GM21619 (cell line): ENCODE results near the gene LYSMD2.
"Not testable (repeated sequence)": the region's sequence is repeated elsewhere in the genome, so short reads cannot be mapped to it uniquely, and the experiment has no call there.

Experiments used
- ATAC-seq: cut with Tn5 transposase; IDR thresholded peaks from one replicate; pipeline ENCODE4 v1.9.1; 2021; ENCODE audit not compliant: unreplicated experiment

Gene LYSMD2

DNA sequence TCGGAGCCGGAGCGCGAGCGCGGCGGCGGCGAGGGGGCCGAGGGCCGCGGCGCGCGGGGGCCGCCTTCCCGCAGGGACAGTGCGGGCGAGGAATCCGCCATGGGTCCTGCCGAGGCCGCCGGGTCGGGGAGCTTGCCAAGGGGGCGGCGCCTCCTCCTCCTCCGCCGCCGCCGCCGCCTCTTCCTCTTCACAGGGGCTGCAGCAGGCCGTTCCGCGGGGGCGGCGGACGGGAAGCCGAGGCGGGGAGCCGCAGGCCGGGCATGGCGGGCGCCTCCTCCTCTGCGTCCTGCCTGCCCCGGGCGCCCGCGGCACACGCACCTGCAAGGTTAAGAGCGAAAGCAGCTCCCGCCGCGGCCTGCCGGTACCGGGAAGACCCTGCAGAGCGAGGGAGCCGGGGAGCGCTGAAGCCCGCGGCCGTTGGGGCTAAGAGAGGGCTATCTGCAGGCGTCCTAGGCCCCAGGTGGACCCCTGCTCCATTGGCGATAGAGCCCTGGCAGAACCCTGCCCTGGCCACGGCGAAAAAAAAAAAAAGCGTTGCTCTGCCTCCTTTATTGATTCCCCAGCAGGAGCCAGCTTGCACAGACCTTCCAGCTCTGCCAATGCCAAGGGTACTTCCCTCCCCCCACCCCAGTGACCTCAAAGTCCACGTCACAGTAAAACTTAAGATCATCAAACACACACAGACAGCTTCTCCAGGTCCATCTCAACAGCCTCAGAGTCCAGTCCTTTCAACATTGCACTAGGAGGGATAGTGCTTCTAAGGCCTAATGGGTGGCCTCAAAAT lies at the start of gene LYSMD2:
TSS of gene LYSMD2 (minus strand) at position 134 of the 784 bp plus-strand sequence. CDS start at position 101, 33 bp downstream.
- ATAC-seq: peak; percentile 38

DNA sequence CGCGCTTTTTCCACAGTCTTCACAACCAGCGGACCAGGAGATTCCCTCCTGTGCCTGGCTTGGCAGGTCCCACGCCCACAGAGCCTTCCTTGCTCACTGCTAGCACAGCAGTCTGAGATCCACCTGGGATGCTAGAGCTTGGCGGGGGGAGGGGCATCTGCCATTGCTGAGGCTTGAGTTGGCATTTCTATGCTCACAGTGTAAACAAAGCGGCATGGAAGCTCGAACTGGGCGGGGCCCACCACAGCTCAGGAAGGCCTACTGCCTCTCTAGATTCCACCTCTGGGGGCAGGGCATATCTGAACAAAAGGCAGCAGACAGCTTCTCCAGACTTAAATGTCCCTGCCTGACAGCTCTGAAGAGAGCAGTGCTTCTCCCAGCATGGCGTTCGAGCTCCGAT lies 49.7 kb upstream of the LYSMD2 start:
- ATAC-seq: not testable (repeated sequence)

DNA sequence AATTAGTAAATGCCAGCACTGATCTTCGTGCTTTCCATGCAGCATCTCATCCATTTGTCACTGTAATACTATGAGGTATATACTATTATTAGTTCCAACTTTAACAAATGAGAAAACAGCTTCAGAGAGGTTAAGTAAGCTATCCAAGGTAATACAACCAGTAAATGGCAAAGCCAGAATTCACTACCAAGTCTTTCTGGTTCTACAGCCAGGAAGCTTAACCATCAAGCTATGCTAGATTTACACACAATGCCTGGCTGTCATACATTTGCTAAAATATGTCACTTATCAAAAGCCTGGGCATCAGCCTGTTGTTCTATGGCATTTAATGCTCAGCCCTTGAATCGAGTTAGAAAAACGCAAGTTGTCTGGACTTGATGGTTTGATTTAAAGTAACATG lies 46.5 kb upstream of the LYSMD2 start:
- no peak for ATAC-seq

DNA sequence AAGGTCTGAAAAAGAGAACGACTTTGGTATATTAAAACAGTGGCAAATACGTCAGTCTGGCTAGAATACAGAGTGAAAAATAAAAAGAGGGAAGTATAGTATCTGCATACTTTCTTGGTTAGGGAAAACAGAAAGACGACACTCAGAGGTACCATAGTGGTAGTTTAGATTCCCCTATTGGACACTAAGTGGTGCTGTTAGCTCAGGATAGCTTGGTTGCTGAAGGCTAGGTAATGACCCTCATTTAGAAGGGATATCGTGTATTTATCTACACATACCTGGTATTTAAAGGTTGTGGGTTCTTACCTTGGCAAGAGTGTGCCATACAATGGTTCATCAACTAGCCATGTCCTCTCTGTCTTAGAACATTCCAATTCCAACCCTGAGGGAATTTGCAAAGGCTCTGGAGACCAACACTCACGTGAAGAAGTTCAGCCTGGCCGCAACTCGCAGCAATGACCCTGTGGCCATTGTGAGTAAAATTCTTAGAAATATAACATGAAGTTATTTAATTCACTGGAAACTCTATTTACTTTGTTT lies 45.0 kb upstream of the LYSMD2 start:
- no peak for ATAC-seq

- no peak for ATAC-seq
These were observed 44.1 kb upstream of the LYSMD2 start for GRCh38 chr15:51781506-51781905.

DNA sequence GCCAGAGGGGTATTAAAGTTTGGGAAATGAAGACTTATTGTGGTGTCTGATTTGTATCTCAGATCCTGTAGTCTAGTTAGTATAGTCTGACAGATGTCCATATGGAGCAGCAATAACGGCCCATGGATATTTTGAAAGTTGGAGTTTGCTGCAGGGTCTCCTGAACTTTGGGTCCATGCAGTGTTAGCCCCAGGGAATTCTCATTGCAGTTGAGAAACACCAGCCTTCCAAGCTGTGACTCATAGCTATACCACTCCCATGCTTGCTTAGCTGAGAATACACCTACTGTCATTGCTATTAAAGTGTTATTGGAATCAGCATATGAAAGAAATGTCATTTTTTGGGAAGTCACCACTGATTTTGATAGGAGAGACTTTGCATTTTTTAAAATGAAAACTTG lies 43.2 kb upstream of the LYSMD2 start:
- ATAC-seq: no peak

DNA sequence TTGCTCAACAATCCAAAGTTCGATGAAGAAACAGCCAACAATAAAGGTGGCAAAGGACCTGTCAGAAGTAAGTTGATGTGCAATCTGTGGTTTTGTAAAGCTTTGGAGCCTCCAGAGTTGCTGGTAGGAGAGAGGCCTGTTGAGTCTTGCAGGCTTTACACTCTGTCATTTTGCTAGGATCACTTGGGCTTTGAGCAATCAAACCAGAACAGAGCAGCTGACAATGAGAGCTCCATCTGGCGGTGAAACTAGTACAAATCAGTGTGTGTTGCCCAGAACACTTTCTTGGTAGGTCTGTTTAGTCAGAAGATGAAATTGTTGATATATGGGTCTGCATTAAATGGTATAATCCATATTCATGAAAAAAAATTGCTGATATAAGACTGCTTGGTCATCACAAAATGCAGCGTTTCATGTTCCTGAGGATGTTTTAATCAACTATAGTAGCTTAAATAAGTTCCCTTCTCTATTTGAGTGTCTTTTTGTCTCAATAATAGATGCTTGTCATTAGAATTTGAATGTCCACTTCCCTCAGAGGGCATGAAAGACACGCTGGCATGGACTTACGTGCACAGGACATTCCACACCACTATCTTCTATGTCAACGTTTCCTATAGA lies 39.6 kb upstream of the LYSMD2 start:
- ATAC-seq: peak; percentile 71

DNA sequence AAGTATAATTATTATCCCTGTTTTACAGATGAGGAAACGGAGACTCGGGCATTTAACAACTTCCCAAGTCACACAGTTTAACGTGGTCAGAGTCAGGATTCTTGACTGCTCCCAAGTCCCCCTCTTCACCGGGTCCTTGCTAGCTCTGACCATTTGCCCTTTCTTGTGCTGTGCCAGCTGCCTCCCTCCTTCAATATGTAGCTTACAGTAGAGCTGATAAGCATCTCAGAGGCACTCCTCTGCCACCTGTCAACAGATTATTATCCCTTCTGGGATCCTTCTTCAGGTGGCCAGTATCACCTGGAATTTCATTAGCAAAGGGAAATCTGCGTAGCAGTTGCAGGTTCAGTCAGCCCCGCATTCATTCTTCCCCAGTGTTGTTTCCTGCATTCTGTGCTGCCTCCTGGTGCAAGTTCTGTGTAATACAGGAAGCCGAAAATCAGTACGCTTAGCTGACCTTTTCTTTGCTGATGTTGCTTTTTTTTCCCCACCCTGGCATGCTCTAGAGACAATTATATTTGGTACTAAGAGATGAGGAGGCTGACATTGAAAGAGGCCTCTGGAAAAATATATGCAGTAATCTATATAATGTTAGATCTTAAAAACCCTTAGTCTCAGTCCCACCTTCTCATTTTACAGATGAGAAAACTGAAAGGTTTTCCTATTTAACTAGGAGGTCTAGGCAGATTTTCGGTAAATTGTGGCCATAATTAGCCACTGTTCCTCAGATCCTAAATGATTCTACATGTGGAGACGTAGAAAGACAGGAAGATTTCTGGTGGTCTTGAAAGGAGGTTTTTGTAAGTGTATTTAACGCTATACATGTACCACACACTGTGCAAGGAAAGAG lies 38.7 kb upstream of the LYSMD2 start:
- ATAC-seq: peak; percentile 71

- no peak for ATAC-seq
These were observed 37.5 kb upstream of the LYSMD2 start for GRCh38 chr15:51774916-51775315.

DNA sequence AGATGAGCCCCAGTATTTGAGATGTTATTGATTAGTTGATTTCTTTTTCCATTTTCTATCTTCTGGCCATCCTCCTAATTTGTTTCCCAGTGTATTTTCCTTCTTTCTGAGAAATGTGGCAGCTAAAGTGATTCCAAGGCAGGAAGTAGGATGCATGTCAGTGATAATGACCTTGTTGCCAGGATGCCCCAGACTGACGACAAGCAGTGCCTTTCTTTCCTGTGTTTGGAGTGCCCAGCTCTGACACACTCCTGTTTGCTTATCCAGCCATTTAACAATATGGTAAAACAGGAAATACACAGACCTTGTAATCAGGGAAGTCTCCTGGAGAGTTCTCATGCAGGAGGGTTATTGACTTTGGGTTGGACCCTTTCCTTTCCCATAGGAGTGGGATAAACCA lies 34.3 kb upstream of the LYSMD2 start:
- ATAC-seq: no peak

DNA sequence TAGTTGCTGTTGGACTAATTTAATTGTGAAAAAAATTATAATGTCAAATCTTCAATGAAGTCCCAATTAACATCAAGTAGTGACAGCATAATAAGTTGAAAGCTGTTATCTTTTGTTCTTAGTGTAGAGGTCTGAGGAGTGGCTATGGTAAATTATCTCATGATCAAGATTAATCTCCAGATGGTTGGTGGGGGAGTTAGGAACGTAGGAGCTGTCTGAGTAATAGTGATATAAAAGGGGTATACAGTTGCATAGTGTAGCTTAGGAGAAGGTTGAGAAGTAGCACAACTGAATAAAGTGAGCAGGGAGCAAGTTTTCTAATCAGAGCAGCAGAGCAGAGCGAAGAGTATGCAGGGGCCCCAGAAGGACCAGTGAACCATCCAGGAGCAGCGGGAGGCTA lies 33.4 kb upstream of the LYSMD2 start:
- no peak for ATAC-seq

DNA sequence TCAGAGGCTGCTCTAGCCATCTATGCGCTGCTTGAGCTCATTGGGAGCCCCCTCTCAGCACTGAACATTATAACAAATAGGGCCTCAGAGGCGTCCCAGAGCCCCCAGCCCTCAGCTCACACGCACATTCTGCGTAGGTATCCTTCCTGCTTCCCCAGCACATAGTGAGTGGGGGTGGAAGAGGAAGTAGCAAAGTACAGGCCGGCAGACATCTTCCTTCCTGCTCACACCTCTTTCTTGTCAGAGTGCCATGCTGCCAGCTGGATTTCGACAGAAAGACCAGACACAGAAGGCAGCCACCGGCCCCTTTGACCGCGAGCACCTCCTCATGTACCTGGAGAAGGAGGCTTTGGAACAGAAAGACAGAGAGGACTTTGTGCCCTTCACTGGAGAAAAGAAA lies 30.6 kb upstream of the LYSMD2 start:
- no peak for ATAC-seq

GRCh38 chr15:51766341-51766740 lies 28.9 kb upstream of the LYSMD2 start:
- ATAC-seq: no peak

DNA sequence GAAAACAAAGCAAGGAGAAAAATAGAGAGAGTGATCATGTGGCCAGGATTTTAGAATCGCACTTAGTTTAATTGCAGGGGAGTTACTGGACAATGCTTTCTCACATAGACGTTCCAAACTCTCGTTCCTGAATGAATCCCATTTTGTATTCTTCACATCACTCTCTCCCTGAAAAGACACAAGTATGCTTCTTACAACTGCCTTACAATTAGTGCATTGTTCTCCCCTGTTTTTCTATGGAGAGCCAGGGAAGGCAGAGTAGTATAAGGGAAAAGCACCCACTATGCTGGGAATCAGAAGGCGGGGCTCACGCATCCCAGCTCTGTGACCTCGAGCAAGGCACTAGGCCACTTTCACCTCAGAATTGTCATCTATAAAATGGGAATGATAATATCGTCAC lies 28.3 kb upstream of the LYSMD2 start:
- ATAC-seq: no peak

- ATAC-seq: no peak
These were observed 23.4 kb upstream of the LYSMD2 start for GRCh38 chr15:51760805-51761204.

- ATAC-seq: no peak
These were observed 22.2 kb upstream of the LYSMD2 start for GRCh38 chr15:51759557-51760070.

- ATAC-seq: no peak
These were observed 21.2 kb upstream of the LYSMD2 start for GRCh38 chr15:51758645-51759044.

- no peak for ATAC-seq
These were observed 20.0 kb upstream of the LYSMD2 start for GRCh38 chr15:51757450-51757849.

GRCh38 chr15:51756482-51756881 lies 19.0 kb upstream of the LYSMD2 start:
- ATAC-seq: no peak

DNA sequence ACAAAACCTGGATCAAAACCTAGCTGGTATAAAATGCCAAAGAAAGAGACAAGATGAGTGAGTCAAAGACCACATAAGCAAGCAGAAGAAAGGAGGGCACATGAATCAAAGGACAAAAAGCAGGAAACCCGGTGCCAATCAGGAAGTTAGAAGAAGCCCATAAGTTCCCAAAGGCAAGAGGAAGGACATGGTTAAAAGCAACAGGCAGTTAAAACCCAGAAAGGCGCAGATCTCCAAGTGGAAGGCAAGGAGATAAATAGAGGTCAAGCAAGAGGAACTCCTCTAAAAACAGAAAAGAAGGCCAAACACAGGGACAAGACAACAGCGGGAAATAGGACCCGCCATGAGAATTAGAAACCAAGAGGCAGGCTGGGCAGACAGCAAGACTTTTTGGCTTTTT lies 18.3 kb upstream of the LYSMD2 start:
- no peak for ATAC-seq

GRCh38 chr15:51754267-51754666 lies 16.8 kb upstream of the LYSMD2 start:
- ATAC-seq: no peak
